Subcutaneous abdominal adipose tissue (tissue), 5 donors: Measurements from ENCODE around the gene FRG2C.
A peak's percentile ranks its signal among the peaks of the same experiment; 100 is the strongest.
"Not testable (repeated sequence)": the region's sequence is repeated elsewhere in the genome, so short reads cannot be mapped to it uniquely, and the experiment has no call there.

Experiments
- H3K27ac ChIP-seq: one replicate; pipeline ENCODE4 v1.7.0; 2013; ENCODE audit warnings: low read depth, mild to moderate bottlenecking, inconsistent platforms, low read length, moderate library complexity
- H3K27me3 ChIP-seq, 5 donors: one replicate each; pipeline ENCODE4 v1.7.0; 2013; ENCODE audit warnings: low read length in 5 of 5, inconsistent platforms in 1 of 5; ENCODE audit not compliant: control insufficient read depth in 5 of 5, insufficient read depth in 4 of 5
- H3K36me3 ChIP-seq, 5 donors: one replicate each; pipeline ENCODE4 v1.7.0; 2013; ENCODE audit warnings: low read length in 5 of 5; ENCODE audit not compliant: control insufficient read depth in 5 of 5, insufficient read depth in 5 of 5
- H3K4me1 ChIP-seq, 5 donors: one replicate each; pipeline ENCODE4 v1.7.0; 2013; ENCODE audit warnings: low read length in 5 of 5, mild to moderate bottlenecking in 3 of 5, moderate library complexity in 1 of 5; ENCODE audit not compliant: control insufficient read depth in 5 of 5, insufficient read depth in 5 of 5
- H3K4me3 ChIP-seq, 5 donors: one replicate each; pipeline ENCODE4 v1.7.0; 2013; ENCODE audit warnings: low read length in 5 of 5, low read depth in 1 of 5
- H3K9ac ChIP-seq, 5 donors: one replicate each; pipeline ENCODE4 v1.7.0; 2013; ENCODE audit warnings: low read length in 5 of 5, mild to moderate bottlenecking in 4 of 5, moderate library complexity in 3 of 5
- H3K9me3 ChIP-seq, 5 donors: one replicate each; pipeline ENCODE4 v1.7.0; 2013; ENCODE audit warnings: low read length in 5 of 5; ENCODE audit not compliant: control insufficient read depth in 5 of 5
- donor health status: healthy.
- donor health status: healthy.
- donor health status: healthy.
- donor health status: healthy.
- donor health status: healthy.

Gene FRG2C

GRCh38 chr3:75645548-75645947, 18.6 kb upstream of the FRG2C start:
- not testable (repeated sequence) for H3K4me3 ChIP-seq, H3K36me3 ChIP-seq, H3K9me3 ChIP-seq, H3K9ac ChIP-seq, H3K27me3 ChIP-seq, H3K27ac ChIP-seq
- H3K4me1 ChIP-seq, result peaks cover 0 to 15% (median 9%) of the 10 kb centered on the region in 5 donors

- Histone ChIP-seq H3K4me3 (no peak overlapping the region), H3K36me3 (no peaks in the 10 kb centered on the region), H3K9ac (no peak overlapping the region), H3K27ac (no peak overlapping the region), H3K4me1 (no peaks in the 10 kb centered on the region), H3K9me3 (no peaks in the 10 kb centered on the region), H3K27me3 (no peaks in the 10 kb centered on the region)
Measured at GRCh38 chr3:75650191-75650590, 13.9 kb upstream of the FRG2C start.

GRCh38 chr3:75655101-75655904, 8.8 kb upstream of the FRG2C start:
- H3K9me3 ChIP-seq, H3K27ac ChIP-seq, H3K27me3 ChIP-seq: not testable (repeated sequence)

GRCh38 chr3:75655956-75656355, 8.2 kb upstream of the FRG2C start:
- not testable (repeated sequence) for H3K4me3 ChIP-seq, H3K36me3 ChIP-seq, H3K4me1 ChIP-seq, H3K27ac ChIP-seq, H3K9me3 ChIP-seq, H3K27me3 ChIP-seq, H3K9ac ChIP-seq

More at GRCh38 chr3:75655101-75655904, 8.8 kb upstream of the FRG2C start:
- not testable (repeated sequence) for H3K9ac ChIP-seq, H3K4me3 ChIP-seq, H3K36me3 ChIP-seq, H3K4me1 ChIP-seq

DNA sequence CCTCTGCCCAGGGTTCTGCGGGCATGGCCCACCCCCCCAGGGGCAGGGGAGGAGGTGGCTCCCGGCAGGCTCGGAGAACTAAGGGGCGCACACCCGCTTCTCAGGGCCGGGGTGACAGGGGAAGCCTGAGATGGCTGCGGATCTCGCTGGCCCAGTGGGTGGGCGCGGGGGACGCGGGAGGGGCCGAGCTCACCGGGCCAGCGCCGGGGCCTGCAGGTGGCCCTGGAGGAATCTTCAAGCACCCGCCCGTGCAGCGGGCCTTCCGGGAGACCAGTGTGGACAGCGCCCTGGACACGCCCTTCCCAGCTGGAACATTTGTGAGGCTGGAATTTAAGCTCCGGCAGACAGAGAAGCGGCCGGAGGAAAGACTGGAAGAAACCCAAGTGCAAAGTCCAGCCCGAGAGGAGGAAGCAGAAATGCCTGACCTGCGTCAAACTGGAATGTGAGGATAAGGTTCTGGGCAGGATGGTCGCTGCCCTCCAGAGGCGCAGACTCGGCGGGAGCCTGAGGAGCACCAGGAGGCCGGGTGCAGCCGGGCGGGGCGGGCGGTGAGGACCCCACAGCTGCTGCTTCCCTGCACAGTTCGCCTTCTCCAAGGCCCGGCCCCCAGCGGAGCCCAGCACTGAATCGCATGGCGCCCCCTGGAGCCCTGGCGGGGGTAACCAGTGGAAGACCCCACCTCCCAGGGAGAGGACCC, 5.6 kb upstream of the FRG2C start:
- not testable (repeated sequence) for H3K4me1 ChIP-seq, H3K27me3 ChIP-seq, H3K9me3 ChIP-seq, H3K27ac ChIP-seq, H3K9ac ChIP-seq, H3K36me3 ChIP-seq
- H3K4me3 ChIP-seq, result peak overlapping the region; percentile 44 to 61 (median 55)

GRCh38 chr3:75659108-75659433, 5.1 kb upstream of the FRG2C start:
- not testable (repeated sequence) for H3K9me3 ChIP-seq, H3K27ac ChIP-seq, H3K9ac ChIP-seq, H3K36me3 ChIP-seq, H3K4me1 ChIP-seq, H3K27me3 ChIP-seq
- peak overlapping the region in 3 of 5 donors; percentile 55 to 61 (median 58) for H3K4me3 ChIP-seq

DNA sequence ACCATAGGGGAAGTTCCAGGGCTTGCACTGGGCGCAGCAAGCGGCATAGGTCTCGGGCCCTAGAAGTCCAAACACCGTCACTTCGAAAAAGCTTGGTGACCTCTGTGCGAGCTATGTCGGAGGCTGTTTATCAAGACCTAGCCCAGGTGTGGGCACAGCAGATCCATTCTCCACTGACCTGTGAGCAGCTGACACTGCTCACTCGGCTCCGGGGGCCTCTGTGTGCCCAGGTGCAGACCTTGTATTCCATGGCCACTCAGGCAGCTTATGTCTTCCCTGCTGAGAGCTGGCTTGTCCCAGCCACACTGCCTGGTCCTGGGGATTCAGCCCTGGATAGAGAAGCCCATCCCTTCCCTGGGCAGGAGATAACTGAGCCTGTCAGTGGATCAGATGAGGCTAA, 1.5 kb downstream of the FRG2C start:
- peaks cover 3 to 28% (median 16%) of the 10 kb centered on the region in 5 donors for H3K9me3 ChIP-seq
- H3K4me1 ChIP-seq, result peaks cover 2 to 13% (median 6%) of the 10 kb centered on the region in 5 donors
- H3K27me3 ChIP-seq, result peaks cover 0 to 20% (median 10%) of the 10 kb centered on the region in 5 donors
- H3K27ac ChIP-seq, H3K9ac ChIP-seq, H3K36me3 ChIP-seq, H3K4me3 ChIP-seq: not testable (repeated sequence)

DNA sequence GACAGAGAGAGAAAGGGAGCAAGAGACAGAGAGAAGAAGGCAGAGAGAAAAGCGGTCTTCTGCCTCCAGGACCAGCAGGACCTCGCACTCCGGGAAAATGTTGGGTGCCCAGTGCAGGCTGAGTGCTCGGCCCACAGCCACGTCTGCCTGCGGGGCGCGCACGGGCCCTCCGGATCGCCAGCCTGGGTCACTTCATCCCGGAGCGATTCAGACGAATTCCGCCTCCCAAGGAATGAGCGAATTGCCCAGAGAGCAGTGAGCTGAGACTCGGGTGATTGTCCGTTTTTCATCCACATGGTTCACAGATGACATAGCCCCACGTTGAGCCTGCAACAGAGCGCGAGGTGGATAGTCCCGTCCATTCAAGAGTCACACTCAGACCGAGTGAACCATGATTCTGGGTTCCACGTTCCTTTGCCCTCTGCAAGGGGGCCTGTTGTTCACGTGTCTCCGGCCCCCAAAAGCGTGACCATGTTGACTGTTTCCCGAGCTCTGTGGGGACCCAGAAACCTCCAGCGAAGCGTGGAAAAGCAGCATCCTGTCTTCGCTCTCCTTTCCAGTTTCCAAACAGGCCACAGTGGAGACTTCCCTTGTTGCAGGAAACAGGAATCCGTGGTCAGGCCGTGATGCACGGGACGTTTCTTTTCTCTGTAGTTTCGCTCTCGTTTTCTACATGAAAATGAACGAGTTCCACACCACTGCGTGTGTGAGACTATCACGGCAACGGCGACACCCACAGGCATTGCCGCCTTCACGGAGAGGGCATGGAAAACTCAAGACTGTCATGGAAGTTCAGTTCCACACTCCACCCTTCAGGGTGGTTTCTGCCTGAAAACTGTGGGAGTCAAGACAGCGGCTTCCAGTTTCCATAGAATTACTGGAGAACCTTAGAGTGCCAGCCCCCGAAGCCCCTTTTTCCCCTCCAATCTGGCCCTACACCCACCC, 3.9 kb downstream of the FRG2C start:
- Histone ChIP-seq H3K9me3 (peaks cover 3 to 44% (median 30%) of the 10 kb centered on the region in 5 donors), H3K4me1 (peaks cover 2 to 17% (median 8%) of the 10 kb centered on the region in 5 donors), H3K4me3 (peak overlapping the region in 4 of 5 donors; percentile 31 to 59 (median 40)), H3K27me3 (peaks cover 0 to 22% (median 14%) of the 10 kb centered on the region in 5 donors)
- H3K27ac ChIP-seq, H3K9ac ChIP-seq, H3K36me3 ChIP-seq: not testable (repeated sequence)

GRCh38 chr3:75668759-75669347, 4.7 kb downstream of the FRG2C start:
- peaks cover 2 to 17% (median 8%) of the 10 kb centered on the region in 5 donors for H3K4me1 ChIP-seq
- peak overlapping the region in 4 of 5 donors; percentile 17 to 59 (median 38) for H3K4me3 ChIP-seq
- not testable (repeated sequence) for H3K36me3 ChIP-seq, H3K27ac ChIP-seq, H3K9ac ChIP-seq
- H3K27me3 ChIP-seq, result peaks cover 0 to 22% (median 14%) of the 10 kb centered on the region in 5 donors
- H3K9me3 ChIP-seq, result peaks cover 3 to 44% (median 30%) of the 10 kb centered on the region in 5 donors
